NT2/D1 (cell line): ENCODE results near the gene LHX3.

ENCODE experiments used
- DNase-seq: peaks from one replicate; pipeline ENCODE4 v3.0.0-alpha.2; 2011; ENCODE audit warnings: low read depth, low spot score
- H3K27me3 ChIP-seq: 2 replicates; pipeline ENCODE4 v1.6.0; 2011; ENCODE audit warnings: mild to moderate bottlenecking; ENCODE audit not compliant: insufficient read length, insufficient read depth
- H3K36me3 ChIP-seq: 2 replicates; pipeline ENCODE4 v1.6.1; 2011; ENCODE audit warnings: mild to moderate bottlenecking, low read length, mixed read lengths; ENCODE audit not compliant: insufficient read depth, insufficient read length
- H3K4me1 ChIP-seq: 2 replicates; pipeline ENCODE4 v1.5.1; 2011; ENCODE audit not compliant: insufficient read depth, insufficient read length
- H3K4me3 ChIP-seq: 2 replicates; pipeline ENCODE4 v1.5.1; 2011; ENCODE audit warnings: low read depth; ENCODE audit not compliant: insufficient read length
- H3K9ac ChIP-seq: 2 replicates; pipeline ENCODE4 v1.6.0; 2011; ENCODE audit warnings: low read depth; ENCODE audit not compliant: insufficient read length
- H3K9me3 ChIP-seq: 2 replicates; pipeline ENCODE4 v1.5.1; 2011; ENCODE audit warnings: mild to moderate bottlenecking, low read length; ENCODE audit not compliant: insufficient read depth
- SUZ12 ChIP-seq: IDR thresholded peaks from 2 replicates; pipeline ENCODE4 v1.6.1; 2011; ENCODE audit not compliant: insufficient read length, insufficient read depth; ENCODE audit errors: extremely low read depth
- YY1 ChIP-seq: IDR thresholded peaks from 2 replicates; pipeline ENCODE4 v1.6.1; 2011; ENCODE audit not compliant: insufficient read length, insufficient read depth
- ZNF274 ChIP-seq: IDR thresholded peaks from 2 replicates; pipeline ENCODE4 v1.6.1; 2011; ENCODE audit warnings: mild to moderate bottlenecking, low read depth, low read length

The LHX3 gene

DNA sequence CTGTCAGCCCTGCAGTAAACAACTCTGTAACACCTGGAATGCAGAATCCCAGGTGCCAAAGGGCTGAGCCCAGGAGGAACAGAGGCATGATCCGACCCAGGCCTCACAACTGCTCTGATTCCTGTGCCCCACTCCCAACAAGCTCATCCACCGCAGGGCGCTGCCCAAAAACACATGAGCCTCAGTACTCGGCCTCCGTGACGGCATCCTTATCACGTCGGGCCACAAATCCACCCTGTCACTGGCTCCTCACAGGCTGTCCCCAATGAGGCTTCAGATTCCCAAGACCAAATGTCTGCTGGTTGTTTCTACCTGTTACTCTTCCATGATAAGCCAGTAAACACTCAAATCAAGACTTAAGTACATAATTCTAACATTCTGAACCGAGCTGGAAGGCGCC lies 25.4 kb upstream of the LHX3 start:
- H3K4me3 ChIP-seq, result no peak overlapping the region
- H3K9me3 ChIP-seq, result no peaks in the 10 kb centered on the region
- no peaks in the 10 kb centered on the region for H3K27me3 ChIP-seq
- no peak for DNase-seq
- TF ChIP-seq ZNF274, result no peak
- no peak for TF ChIP-seq YY1
- no peak for TF ChIP-seq SUZ12
- peaks cover 54% of the 10 kb centered on the region for H3K36me3 ChIP-seq
- H3K9ac ChIP-seq, result no peak overlapping the region
- peaks cover 7% of the 10 kb centered on the region for H3K4me1 ChIP-seq

DNA sequence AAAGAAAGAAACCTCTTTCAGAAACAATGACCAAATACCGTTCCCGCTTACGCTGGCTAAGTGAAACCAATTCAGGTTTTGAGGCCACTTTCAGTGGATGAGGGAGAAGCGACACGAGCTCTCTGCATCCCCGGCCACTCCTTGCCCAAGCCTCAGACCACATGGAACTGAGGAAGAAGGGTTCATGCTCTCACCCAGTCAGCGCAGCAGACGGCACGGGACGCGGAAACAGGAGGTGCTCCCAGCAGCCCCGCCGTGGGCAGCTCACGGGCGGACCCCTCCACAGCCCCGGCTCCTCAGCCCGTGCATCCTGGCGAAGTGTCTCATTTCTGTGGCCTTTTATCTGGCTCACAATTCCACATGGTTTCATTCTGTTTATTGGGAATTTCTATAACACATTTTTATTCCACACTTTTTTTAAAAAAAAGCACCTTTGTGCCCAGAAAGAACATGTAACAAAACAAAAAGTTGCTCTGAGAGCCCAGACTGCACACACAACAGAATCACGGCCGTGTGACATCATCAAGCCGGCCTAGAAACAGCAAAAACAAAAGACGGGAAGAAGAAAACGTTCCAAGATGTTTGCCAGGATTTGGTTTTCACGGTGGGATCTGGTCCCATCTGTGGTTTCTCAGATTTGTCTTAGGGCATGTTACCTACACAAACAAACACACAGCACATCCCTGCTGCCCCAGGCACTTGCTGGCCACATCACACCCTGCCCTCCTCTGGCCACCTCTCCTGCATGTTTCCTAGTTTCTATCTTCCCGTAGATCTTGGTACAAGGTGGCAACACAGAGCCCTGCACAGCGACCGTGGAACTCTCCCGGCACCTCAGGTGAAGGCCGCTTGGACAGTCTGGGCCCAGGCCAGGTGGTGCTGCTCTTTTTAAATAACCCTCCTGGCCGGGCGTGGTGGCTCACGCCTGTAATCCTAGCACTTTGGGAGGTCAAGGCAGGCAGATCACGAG lies 24.5 kb upstream of the LHX3 start:
- Histone ChIP-seq H3K4me1 (peaks cover 10% of the 10 kb centered on the region), H3K9me3 (no peaks in the 10 kb centered on the region), H3K4me3 (no peak overlapping the region), H3K27me3 (no peaks in the 10 kb centered on the region), H3K9ac (no peak overlapping the region), H3K36me3 (peaks cover 54% of the 10 kb centered on the region)
- no peak for TF ChIP-seq SUZ12
- TF ChIP-seq YY1, result no peak
- TF ChIP-seq ZNF274, result no peak
- DNase-seq, result no peak

DNA sequence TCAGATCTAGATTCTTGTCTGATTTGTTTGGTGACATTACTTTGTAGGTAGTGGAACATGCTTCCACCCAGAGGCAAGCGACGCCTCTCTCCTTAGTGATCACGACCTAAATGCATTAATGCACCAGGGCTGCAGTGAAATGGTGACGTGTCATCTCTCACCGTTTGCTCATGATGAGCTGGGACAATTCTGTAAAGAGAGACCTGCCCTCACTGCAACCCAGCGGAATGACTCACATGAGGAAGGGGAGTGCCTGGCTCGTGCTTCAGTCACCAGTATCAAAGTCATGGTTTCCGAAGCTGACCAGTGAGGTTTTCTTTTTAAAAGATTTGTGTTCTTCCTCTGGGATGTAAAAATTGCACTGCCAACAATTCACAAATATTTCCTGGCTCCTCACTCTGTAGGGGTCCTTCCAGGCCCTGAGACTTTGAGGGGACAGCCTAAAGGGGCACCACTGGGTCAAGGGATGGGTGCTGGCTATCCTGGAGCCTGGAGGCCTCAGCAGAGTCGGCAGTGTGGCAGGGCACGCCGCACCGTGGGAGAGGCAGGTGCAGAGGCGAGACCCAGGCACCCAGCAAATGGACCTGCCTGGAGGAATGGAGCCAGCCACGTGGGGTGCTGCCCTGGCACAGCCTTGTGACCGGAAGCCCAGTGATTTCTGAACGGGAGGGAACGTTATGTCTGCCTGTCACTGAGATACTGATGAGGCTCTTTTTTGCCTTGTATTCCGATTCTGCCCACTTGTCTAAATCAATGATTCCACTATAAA lies 23.4 kb upstream of the LHX3 start:
- H3K4me1 ChIP-seq, result peaks cover 13% of the 10 kb centered on the region
- peaks cover 54% of the 10 kb centered on the region for H3K36me3 ChIP-seq
- no peak overlapping the region for H3K9ac ChIP-seq
- no peak for DNase-seq
- no peaks in the 10 kb centered on the region for H3K27me3 ChIP-seq
- no peak overlapping the region for H3K4me3 ChIP-seq
- TF ChIP-seq SUZ12, result no peak
- TF ChIP-seq ZNF274, result no peak
- TF ChIP-seq YY1, result no peak
- no peaks in the 10 kb centered on the region for H3K9me3 ChIP-seq

DNA sequence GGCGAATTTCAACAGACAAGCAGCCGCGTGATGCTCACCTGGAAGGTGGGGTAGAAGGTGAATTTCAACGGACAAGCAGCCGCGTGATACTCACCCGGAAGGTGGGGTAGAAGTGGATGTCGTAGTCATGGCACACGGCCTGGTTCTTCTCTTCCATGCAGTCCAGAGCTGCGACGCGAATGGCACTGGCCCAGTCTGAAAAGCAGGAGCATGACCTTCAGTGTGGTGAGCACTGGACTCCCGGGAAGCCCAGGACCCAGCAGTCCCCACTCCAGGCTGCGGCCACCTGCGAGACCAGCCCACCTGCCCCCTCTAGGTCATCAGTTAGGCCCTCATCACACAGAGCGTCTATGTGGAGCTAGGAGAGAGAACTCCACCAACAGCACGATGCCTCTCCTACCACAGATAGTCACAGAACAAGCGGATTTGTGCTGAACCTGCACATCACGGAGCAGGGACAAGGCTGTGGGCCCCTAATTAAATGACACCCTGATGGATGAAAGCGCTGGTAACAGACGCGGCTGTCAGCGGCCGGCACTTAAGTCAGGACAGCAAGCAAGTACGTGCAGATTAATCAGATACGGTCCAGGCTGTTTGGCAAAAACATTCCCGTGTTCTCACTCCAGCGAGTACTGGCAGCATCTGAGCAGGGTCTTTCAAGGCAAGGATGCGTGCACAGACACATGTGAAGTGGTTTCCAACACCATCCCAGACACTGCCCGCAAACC lies 21.9 kb upstream of the LHX3 start:
- peaks cover 61% of the 10 kb centered on the region for H3K36me3 ChIP-seq
- peaks cover 13% of the 10 kb centered on the region for H3K4me1 ChIP-seq
- DNase-seq, result no peak
- TF ChIP-seq ZNF274 (no peak), YY1 (no peak), SUZ12 (no peak)
- no peak overlapping the region for H3K4me3 ChIP-seq
- no peaks in the 10 kb centered on the region for H3K9me3 ChIP-seq
- no peak overlapping the region for H3K9ac ChIP-seq
- no peaks in the 10 kb centered on the region for H3K27me3 ChIP-seq

DNA sequence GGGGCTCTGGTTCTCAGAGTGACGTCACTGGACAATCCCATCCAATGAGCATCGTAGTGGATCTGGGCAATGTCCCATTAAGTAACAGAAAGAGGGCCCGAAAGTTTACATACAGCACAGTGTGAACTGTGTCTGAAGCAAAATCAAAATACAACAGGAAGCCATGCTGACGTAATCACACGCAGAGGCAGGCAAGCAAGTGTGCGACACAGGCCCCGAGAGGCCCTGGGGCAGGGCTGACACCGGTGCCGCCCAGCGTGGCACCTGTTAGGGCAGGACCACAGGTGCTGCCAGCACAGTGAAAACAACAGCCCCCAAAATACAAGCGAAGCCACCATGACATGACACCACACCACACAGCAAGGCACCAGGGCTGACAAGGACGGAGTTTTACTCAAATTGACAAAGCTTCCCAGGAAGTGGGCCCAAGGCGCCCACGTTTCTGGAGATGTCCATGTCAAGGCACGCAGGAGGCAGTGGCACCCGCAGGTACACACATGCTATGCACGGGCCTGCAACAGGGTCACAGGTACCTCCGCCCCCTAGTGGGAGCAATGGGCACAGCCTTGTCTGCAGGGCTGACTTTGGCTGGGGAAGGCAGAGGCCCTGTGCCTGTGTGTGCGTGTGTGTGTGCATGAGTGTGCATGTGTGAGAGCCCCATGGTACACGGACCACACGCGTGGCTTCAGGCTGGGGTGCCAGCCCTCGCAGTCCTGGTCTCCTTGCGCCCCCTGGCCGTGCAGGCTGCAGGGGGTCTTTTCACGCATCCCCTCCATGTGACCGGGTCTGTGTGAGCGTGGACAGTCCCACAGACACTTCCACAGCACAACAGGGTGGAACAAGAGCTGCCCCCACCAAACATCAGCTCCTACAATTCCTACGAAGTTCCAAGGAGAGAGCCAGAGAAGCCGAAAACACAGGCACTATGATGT lies 21.1 kb upstream of the LHX3 start:
- peaks cover 63% of the 10 kb centered on the region for H3K36me3 ChIP-seq
- no peak overlapping the region for H3K4me3 ChIP-seq
- DNase-seq, result peak; percentile 58
- TF ChIP-seq YY1, result no peak
- TF ChIP-seq ZNF274, result no peak
- no peak for TF ChIP-seq SUZ12
- no peaks in the 10 kb centered on the region for H3K27me3 ChIP-seq
- H3K9ac ChIP-seq, result peak overlapping the region; percentile 6
- no peaks in the 10 kb centered on the region for H3K9me3 ChIP-seq
- H3K4me1 ChIP-seq, result peaks cover 13% of the 10 kb centered on the region

DNA sequence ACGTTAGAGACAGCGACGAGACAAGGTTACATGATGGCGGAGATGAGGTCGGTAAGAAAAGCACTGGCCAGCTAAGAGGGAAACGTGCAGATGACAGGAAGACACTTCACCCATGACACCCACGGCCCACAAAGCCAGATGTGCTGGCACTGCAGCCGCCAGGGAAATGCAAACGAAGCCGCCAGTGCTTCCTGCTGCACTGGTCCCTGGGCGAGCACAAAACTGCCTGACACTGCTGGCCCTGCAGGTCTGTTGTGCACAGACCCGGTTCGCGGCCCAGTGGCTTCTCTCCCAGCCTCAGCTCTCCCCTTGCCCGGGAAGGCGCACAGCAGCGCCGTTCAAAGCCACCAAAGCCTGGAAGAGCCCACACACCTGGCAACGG lies 20.4 kb upstream of the LHX3 start:
- no peak for TF ChIP-seq ZNF274
- no peak for TF ChIP-seq YY1
- TF ChIP-seq SUZ12, result no peak
- Histone ChIP-seq H3K36me3 (peaks cover 61% of the 10 kb centered on the region), H3K9me3 (no peaks in the 10 kb centered on the region), H3K27me3 (no peaks in the 10 kb centered on the region), H3K4me3 (no peak overlapping the region), H3K4me1 (peaks cover 13% of the 10 kb centered on the region), H3K9ac (peak overlapping the region; percentile 6)
- DNase-seq, result no peak
